ENCODE measurements around the gene FARSB.

DNA sequence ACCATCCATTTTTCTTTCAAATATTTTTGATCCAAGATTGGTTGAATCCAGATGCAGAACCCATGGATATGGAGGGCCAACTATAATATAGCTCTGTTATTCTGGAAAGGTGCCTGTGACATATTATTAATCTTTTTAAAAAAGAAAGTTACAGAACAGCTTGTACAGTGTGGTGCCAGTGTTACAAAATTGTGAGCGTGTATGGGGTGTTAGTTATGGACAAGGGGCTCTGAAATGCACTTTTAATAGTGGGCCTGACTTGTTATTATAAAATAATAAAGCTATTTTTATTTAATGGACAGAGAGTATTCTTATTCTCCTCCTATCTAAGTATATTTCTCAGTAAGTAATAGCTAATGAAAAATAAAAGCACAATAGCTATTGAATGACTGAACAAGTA is 111.2 kb downstream of the FARSB start:
- TF ChIP-seq, protein P1, sequence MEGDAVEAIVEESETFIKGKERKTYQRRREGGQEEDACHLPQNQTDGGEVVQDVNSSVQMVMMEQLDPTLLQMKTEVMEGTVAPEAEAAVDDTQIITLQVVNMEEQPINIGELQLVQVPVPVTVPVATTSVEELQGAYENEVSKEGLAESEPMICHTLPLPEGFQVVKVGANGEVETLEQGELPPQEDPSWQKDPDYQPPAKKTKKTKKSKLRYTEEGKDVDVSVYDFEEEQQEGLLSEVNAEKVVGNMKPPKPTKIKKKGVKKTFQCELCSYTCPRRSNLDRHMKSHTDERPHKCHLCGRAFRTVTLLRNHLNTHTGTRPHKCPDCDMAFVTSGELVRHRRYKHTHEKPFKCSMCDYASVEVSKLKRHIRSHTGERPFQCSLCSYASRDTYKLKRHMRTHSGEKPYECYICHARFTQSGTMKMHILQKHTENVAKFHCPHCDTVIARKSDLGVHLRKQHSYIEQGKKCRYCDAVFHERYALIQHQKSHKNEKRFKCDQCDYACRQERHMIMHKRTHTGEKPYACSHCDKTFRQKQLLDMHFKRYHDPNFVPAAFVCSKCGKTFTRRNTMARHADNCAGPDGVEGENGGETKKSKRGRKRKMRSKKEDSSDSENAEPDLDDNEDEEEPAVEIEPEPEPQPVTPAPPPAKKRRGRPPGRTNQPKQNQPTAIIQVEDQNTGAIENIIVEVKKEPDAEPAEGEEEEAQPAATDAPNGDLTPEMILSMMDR (conservative IDR thresholded peaks at IDR 0.05 in 1 of 2, IDR thresholded peaks at IDR 0.05 in 1 of 2; ENCODE audit: low read depth in 1 of 2, low read length in 2 of 2), result no peak
- no peak for TF ChIP-seq EZH2 (IDR thresholded peaks at IDR 0.05; ENCODE audit: low read length, missing control alignments)

Data from fibroblast of lung (primary cell).